Skin of body (tissue), 2 donors: ENCODE data around the gene TRMT1. TPM values are rescaled to one million over a fixed set of nuclear protein-coding genes. Genes with fewer than 3 reads are reported as not detected.

Experiments
- DNase-seq: peaks from one replicate; lab custom pipeline; 2025; lab: John Stamatoyannopoulos, UW
- total RNA-seq: library from RNA; depleted of rRNA; stranded (reverse); fragments of >200 nt; gene quantifications from one replicate; pipeline ENCODE4 v1.2.3, GENCODE V29; 2014

Gene TRMT1
- total RNA-seq, 1 donor from 2014 or later = 16.9 TPM

DNA sequence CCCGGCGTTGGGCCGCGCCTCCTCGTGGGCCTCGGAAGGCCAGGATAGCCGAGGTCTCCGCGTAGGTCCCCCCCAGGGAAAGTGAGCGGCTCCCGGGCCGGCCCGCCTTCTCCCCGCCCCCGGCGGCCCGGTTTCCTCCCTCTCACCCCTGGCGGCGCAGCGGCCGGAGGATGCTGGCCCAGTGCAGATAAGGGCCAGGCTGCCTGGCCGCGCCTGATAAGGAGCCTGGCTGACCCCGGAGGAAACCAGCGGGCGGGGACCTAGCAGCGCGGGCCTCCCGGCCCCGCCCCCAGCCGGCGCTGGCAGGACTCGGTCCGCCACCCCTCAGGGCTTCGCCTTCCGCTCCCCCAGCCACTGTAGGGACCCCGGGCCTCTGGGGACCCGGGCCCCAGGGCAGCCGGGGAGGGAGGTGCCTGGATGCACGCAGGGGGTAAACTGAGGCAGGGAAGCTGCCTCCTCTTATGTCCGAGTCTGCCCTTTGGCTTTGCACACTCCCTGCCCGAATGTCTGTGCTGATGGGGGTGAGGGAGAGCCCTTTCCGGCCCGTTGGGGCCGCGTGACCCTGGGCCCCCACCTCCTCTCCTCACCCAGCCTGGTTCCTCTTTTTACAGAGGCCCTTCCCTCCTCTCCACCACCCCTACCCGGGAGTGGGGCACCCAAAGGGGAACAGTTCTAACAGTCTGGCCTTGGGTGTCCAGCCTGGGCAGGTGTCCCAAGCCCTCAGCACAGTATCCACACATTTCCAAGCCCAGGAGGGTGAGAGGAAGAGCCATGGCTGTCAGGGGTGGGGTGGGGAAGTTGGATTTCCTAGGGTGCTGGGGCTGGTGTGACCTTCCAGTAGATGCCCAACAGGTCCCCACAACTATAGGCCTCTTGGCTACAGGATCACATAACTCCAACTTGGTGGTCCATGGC is 13.6 kb downstream of the TRMT1 start, which contains the start of gene LYL1:
Gene LYL1, minus strand, starts transcription at position 193 of the 915 bp plus-strand sequence. CDS start 1,687 bp downstream, outside the sequence.
- DNase-seq = peak; percentile 22

DNA sequence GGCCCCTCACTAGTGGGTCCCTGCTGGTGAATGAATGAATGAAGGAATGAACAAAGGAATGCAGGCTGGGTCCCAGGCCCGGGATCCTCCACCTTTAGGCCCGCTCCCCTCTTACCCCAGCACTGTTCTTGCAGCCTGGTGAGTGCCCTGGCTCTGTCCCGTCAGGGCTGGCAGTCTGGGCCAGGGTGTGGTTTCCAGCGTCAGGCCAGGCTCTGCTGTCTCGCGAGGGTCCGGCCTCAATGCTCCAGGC is 14.2 kb downstream of the TRMT1 start:
- no peak for DNase-seq

DNA sequence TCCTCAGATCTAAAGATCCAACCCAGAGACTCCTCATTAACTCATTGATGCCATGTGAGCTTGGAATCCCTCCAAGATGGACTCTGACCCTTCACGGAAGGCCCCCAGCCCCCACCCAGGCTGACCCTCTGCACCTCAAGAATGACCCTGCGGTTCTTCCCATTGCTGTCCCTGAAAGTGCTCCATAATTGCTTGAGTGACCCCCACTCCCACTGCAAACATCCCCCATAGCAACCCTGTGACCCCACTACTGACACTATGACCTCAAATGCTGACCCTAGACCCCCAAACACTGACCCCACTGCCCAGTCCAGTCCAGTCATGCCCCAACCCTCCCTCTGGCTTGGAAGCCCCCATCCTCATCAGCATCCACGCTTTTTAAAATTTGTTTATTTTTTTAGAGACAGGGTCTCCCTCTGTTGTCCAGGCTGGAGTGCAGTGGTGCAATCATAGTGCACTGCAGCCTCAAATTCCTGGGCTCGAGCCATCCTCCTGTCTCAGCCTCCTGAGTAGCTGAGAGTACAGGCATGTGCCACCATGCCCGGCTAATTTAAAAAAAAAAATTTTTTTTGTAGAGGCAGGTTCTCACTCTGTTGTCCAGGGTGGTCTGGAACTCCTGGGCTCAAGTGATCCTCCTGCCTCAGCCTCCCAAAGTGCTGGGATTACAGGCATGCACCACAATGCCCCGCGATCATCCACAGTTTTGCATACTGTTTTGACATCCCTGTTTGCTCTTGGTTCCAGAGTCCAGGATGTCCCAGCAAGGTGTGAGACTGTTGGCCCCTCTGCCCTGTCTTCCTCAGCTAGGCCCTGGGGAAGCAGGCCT is 14.7 kb downstream of the TRMT1 start:
- DNase-seq = no peak

DNA sequence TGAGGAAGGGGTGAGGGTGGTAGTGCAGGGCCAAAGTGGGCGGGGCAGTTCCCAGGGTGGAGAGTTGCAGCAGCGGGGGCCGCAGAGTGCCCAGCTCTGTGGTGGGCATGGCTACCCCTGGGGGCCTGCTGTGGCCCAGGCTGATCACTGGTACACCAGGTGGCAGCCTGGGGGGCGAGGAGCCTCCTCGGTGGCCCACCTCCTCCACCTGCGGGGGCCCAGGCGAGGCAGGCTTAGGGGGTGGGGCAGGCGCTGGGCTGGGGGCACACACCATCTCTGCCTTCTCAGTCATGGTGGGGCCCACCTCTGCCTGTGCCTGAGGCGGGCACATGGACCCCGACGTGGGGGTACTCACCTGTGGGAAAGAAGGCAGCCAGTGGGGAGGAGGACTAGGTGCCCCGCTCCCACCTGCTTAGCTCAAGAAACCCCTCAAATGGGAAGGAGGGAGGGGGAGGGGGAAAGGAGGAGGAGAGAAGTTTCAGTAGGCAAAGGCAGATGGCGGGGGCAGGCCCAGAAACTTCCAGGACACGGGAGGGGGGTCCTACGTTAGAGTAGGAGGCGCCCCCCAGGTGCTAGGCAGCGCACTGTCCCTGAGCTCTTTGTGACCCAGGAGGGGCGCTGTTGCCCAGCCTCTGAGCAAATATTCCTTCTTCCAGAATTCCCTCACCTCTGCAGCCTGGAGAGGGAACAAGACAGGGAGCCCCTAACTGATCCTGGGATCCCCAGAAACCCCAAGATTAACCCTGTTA is 15.5 kb downstream of the TRMT1 start:
- no peak for DNase-seq

DNA sequence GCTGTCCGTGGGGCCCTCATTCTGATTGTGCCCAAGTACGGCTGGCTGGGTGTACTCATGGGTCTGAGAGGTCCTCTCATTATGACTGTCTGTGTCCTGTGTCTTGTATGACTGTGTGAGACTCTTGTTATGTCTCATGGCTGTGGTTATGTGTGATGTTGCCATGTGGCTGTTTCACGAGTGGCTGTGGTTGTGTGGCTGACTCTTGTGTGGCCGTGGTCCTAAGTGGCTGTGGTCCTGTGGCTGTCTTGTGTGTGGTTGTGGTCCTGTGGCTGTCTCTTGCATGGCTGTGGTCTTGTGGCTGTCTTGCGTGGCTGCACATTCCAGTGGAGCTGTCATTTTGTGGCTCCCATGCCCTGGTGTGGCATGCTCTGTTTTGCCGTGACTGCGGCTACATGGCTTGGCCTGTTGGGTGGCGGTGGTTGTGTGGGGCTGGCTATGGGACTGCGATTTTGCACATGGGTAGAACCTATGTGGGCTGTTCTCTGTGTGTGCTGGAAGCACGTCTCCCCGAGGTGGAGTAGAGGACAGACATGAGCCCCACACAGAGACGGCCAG is 16.4 kb downstream of the TRMT1 start:
- no peak for DNase-seq

DNA sequence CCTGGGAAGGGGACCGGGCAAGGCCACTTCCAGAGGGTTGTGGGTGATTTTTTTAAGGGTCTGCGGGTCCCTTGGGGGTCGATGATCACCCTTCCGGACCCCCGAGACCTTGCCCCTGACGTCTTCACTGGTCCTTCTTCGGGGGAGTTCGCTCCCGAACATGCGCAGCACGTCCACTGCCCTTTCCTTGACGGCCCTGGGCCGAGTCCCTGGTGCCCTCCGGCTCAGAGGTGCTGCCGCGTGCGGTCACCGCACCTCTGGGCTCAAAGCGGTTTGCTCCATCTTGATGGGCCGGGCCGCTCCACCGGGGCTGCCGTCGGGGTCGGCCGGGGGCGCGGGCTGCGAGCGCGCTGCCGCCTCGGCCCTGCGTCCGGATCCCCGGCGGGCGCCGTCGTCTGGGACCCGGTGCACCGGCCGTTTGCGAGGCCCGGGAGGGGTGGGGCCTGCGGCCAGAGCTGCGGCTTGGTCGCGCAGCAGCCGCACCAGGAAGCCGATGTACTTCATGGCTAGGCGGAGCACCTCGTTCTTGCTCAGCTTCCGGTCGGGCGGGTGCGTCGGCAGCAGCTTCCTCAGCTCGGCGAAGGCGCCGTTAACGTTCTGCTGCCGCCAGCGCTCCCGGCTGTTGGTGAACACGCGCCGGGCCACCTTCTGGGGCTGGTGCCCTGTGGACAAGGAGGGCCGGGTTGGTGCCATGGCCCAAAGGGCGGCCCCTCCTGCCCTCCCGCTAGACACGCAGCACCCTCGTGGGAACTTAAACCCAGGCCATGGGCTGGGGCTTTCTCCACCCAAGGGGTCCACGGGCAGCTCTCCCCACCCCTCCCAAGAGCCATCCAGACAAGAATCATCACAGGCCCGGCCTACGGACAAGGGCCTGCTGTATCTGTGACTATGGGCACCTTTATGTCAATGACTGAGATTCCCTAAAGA is 17.2 kb downstream of the TRMT1 start:
- no peak for DNase-seq

DNA sequence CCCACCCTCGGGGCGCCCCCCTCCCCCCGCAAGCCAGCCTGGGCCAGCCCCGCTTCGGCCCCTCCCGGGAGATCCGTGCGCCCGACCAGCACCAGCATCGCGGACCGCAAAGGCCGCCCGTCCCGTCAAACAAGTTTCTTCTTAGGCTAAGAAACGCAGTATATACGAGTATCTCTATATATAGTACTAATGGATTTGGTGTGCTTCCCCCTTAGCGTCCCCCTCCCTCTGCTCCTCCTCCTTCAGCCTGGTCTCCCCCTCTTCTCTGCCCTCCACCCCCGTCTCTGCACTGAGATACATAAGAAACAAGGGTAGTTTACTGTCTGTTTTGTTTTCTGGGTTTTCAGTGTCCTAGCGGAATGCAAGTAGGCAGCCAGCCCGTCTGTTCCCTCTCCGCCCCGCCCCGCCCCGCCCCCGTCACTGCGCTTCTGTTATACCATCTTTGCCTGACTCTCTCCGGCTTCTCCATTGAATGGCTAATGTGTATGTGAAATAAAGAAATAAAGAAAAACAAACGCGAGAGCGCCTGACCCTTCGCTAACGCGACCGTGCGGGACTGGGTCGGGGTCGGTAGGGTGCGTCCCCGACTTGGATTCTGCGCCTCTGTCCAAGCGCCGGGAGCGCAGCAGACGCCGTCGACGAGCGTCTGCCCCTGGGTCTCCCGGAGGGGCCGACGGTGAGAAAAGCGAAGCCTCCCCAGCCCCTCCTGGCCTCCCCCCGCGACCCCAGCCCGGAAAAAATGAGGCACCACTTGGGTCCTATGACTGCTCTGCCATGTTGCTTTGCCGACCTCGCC is 18.1 kb downstream of the TRMT1 start:
- DNase-seq = peak; percentile 71

DNA sequence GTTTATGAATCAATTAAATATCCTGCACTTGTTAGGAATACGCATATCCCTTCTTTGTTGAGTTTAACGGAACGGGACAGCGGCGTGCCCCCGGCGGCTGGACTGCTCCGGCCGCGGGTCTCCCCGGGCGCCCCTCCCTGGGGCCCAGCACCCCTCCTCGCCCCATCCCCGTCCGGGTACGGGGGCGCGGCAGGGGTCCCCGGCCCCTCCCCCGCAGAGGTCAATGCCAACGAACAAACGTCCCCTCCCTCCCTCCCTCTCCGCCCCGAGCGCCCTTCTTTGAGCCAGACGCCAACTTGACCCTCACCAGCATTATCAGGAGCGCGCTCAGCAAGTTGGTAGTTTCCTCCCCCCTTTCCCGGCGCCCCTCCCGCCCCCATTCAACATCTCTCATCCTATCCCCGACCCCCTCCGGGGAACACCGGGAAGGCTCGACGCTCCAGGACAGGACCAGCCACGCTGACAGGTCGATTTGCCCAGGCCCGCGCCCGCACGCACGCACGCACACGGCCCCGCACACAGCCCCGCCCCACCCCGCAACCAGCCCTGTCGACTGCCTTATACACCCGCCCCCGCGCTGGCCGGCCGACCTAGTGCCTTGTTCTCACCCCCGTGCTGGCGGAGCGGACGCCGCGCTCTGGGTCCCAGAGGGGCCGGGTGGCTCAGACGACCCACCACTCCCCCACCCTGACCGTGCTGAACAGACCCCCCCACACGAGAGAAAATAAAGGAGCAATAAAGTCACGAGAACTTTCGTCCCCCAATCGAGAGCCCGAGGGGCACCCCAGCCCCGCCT is 18.9 kb downstream of the TRMT1 start:
- no peak for DNase-seq

DNA sequence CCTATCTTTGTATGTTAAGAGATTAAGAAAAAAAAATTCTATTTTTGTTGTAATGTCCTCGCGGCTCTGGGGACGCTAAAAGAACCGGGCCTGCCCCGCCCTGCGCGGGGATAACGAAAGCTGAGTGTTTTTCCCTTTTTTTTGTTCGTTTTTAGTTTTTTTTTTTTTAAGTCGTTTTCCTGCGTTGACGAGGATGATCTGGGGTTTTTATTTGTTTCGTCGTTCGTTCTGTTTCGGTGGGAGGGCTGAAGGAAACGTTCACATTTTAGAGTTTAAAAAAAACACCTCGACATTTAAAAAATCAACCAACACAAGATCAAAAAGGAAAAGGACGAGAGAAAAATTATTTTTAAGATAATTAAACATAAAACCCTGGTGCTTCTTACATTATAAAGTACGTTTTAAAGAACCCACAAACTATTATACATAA is 19.5 kb downstream of the TRMT1 start:
- no peak for DNase-seq

DNA sequence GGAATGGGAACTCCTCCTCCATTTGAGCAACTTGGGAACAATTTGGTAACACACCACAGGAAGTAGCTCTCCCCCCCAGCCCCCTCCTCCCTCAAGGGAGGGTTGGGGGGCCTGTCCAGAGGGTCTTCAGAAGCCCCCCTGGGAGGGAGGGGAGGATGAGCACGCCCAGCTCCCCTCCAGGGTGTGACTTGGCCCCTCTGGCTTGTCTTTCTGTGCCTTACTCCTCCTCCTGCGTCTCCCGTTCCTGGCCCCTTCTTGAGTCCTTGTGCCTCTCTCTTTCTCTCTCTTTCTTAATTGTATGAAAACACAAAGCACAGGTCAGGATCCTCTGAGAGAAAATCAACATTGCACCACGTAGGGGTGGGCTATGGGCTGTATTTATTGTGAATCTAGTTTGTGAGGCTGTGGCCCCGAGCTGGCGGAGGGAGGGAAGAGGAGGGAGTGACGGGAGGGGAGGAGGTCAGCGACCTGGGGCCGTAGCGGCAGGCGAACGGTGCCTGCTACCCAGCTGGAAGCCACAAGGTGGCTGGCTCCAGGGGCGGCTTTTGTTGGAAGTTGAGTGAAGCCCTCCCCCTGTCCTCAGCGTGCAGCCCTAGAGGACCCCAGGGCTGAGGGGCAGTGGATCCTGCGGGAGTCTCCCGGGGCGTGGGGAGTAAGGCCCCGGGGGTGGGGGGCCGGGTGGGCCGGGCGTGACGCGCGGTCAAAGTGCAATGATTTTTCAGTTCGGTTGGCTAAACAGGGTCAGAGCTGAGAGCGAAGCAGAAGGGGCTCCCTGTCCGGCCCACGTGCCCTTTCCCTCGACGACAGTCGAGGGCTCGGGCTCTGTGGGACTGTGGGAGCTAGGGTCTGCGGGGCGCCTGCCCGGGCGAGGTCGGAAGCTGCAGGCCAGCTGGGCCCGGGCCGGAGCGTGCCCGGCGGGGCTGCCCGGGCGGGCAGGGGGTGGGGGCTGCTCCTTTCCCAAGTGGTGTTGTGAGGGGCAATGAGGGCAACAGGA is 20.3 kb downstream of the TRMT1 start:
- DNase-seq = no peak

DNA sequence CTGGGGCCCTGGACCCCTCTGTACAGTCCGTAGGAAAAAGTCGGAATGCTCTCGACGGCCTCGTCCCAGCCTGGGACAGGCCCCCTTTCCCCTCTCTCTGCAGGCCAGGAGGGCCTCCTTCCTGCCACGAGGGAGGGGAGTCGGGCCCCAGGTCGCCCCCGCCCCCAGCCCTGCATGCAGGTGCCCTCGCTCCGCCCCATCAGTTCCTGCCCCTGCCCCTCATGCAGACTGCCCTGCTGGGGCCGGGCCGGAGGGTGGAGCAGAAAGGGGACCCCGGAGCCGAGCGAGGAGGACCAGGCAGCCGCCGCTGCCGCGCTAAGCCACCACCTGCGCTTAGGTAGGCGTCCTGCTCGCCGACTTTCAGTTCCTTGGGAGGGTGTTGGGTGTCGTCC is 21.2 kb downstream of the TRMT1 start:
- no peak for DNase-seq

DNA sequence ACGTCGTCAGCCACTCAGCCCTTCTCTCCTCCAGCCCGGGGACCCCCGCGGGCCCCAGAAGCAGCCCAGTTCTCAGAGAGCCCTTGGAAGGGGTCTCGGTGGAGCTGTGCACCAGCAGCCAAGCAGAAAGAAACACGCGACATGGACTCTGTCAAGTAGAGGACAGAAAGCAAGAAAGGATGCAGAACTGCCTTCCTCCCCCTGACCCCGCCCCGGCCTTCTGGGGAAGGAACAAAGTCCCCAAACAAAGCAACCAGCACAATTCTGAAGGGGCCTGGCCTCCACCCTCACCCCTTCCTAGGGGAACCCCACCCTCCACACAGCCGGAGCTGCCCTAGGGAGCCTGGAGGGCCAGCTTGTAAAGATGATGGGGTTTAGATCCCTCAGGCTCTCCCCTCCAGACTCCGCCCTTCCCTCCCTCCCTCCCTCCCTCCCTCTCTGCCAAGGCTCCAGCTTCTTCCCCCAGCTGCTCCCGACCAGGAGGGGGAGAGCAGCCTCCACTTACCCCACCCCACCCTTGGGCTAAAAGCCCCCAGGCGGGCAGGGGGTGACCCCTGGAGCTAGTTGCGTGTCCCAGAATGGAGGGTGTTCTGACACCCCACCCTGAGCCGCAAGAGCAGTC is 21.7 kb downstream of the TRMT1 start:
- peak; percentile 18 for DNase-seq

DNA sequence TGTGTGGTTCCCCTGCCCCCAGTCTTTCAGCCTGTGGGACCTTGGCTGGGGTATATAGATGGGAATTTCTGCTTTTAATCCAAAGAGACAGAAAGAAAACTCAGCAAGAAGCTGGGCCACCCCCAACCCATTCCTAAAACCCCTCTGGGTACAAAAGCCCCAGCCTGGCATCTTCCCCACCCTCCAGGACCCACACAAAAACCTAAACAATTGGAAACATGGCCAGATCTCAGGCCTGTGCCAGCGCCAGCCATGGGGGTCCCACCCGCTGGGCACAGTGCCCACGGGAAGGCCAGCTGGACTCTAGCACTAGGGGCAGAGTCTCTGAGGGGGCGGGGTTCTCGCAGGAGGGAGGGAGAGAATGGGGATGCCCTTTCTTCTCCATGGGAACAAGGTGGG is 22.4 kb downstream of the TRMT1 start:
- no peak for DNase-seq

DNA sequence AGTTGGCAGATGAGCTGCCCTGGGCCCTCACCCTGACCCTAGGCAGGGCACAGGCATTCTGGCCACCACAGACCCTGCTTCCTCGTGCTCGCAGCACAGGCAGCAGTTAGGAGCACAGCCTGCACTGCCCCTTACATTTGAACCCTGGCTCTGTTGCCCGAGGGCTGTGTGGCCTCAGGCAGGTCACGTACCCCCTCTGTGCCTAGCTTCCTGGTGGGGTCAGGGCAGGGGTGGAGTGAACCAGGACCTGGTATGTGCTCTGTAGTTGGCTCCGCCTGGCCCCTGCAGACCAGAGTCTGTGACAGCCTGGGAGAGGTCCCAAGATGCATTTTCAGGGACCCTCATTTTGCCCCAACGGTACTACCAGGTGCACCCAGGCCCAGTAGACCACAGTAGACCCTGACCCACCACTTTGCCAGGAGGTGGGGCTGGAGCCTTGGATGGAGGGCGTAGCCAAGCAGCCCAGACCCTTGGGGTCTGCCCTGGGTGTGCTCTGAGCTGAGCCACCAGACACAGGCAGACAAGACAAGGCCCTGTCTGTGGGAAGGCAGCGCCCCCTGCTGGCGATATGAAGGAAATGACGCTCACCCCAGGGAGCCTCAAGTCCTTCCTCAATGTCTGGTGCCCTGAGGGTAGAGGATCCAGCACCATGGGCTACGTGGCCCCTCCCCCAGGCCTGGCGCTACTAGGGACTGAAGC is 23.0 kb downstream of the TRMT1 start:
- peak; percentile 72 for DNase-seq

DNA sequence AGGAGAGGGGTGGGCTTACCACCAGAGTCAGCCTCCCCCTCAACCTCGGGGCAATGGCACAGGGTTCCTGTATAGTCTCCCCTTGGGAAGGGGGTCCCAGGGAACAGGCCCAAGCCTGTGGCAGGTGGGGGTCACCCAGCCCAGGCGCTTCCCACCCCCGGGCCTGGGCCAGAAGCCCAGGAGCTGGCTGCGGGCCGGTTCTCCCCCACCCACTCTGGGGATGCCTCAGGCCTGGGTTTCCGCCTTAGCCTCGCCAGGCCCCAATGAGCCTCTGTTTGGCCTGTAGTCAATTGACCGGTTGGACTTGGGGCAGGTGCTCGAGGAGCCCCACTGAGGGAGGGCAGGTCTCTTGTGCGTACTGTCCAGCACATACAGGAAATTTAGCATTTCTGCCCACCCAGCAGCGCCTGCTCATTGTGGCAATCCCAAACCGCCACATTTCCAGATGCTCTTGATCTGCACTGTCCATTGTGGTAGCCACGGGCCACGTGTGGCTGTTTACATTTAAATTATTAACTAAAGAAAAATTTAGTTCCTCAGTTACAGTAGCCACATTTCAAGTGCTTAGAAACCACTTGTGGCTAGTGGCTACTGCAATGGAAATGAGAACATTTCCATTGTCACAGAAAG is 23.8 kb downstream of the TRMT1 start:
- no peak for DNase-seq

DNA sequence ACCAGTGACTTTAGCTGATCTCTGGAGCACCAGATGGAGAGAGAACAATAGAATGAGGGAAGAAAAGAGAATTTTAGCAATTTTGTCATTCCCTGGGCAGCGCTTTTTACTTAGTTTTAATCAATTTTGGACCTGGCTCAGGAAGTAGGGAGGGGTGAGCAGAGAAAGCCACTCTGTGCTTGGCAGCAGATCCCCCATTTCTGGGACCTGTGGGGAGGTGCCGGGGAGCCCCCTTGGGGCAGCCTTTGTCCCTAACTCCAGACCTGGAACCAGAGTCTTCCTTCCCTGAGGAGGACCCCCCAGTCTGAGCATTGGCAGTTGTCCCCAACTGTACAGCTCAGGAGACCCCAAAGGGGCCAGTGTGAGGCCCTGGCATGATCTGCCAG is 24.4 kb downstream of the TRMT1 start:
- DNase-seq = no peak
